HG03025 (cell line): Measurements from ENCODE around the gene MRPS22.
"Not testable (repeated sequence)": the region's sequence is repeated elsewhere in the genome, so short reads cannot be mapped to it uniquely, and the experiment has no call there.

Experiments
- ATAC-seq: cut with Tn5 transposase; IDR thresholded peaks from one replicate; pipeline ENCODE4 v1.9.1; 2021; ENCODE audit warnings: mild to moderate bottlenecking, moderate library complexity; ENCODE audit not compliant: unreplicated experiment, low FRiP score

The MRPS22 gene

DNA sequence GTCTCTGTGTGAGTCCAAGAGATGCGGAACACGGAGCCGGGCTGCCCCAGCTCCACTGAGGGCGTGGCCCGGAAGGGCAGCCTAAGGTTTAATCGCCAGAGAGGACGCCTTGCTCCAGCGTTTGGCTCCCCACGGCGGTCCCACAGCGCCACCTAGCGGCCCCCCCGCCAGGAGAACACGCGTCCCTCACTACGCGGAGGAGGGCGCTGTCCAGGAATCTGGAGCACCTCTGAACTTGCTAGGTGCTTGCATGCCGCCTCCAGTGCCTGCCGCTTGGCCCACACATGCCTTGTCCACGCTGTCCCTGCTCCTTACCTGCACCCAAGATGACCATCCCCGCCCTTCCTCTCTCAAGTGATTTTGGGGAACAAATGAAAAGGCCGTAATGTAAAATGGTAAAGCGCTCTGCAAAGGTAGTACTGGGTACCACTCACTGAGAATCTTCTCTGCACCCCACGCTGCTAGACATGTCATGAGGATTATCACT, 14.4 kb upstream of the MRPS22 start:
- peak; percentile 89 for ATAC-seq

DNA sequence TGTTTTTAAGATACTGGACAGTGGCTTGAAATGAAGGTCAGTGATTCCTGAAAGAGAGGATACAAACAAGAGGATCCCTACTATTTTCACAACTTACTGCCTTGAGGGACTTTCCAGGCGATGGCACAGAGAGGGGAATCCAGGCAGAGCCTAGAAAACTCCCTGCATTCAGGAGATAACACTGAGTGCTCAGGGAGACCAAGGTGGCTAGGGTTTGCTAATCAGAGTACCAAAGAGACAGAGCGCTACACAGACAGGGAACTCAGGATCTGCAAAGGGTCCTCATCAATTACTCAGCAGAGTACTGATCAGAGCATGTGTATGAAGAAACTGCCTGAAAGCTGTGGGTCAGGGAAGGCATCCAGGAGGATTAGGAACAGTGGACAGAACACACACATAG, 11.7 kb upstream of the MRPS22 start:
- ATAC-seq = no peak

DNA sequence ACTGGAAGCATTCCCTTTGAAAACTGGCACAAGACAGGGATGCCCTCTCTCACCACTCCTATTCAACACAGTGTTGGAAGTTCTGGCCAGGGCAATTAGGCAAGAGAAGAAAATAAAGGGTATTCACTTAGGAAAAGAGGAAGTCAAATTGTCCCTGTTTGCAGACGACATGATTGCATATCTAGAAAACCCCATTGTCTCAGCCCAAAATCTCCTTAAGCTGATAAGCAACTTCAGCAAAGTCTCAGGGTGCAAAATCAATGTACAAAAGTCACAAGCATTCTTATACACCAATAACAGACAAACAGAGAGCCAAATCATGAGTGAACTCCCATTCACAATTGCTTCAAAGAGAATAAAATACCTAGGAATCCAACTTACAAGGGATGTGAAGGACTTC, 9.1 kb upstream of the MRPS22 start:
- ATAC-seq = not testable (repeated sequence)

DNA sequence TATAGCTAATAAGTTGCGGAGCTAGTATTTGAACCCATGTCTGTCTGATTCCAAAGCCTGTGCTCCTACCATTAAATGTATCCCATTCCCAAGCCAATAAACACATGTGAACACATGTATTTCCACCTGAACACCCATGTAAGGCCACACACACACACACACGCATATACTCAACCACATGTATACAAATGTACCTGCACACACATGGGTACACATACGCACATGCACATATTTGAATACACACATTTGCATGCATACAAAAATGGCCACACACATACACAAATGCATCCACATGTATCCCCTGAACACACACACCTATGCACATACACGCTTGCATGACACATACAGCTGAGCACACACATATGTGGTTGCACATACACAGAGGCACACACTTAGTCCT, 5.4 kb upstream of the MRPS22 start:
- no peak for ATAC-seq

DNA sequence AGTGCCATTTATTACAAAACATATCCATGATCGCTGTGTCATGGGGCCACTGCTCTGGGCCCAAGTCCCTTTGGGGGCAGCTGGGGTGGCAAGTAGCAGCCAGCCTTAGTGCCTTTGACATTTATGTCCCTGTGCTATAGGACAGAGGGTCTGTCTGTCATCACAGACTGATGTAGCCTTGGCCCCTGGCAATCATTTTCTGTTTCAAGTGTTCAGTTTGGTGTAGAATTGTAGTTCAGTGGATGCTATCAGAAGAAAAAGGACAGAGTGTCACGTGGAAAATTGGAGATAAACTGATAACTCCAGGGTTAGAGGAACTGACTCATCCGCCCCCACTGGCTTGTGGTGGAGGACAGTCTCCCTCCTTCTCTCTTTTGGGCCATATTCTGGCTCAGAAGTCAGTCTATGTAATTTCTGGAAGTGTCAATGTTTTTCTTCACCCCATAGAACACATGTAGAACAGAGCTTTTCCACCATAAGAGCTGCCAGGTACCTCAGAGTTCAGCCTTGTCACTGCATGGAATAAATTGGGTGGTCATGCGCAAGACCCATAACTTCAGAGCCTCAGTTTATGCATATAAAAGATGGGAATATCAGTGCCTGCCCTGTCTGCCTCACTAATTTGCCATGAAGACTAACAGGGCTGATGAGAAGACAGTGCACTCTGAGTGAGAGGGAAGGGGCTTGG, 4.5 kb upstream of the MRPS22 start:
- no peak for ATAC-seq

DNA sequence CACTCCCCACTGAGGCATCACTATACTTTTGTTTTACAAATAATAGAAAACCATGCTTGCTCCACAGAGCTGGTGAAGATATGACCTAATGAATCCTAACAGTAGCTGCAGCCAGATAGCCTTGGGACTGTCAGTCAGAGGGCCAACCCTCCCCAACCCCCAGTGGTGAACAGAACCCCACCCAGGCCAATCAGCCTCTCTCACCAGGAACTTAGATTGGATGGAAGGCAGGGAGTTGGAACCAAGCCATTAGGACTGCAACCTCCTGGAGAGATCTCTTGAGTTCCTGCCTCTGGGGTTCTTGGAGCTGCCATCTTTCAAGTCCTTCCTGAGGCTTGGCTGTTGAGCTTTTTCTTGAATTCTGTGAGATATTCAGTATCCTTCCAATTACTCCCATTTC, 3.0 kb upstream of the MRPS22 start:
- ATAC-seq = no peak

DNA sequence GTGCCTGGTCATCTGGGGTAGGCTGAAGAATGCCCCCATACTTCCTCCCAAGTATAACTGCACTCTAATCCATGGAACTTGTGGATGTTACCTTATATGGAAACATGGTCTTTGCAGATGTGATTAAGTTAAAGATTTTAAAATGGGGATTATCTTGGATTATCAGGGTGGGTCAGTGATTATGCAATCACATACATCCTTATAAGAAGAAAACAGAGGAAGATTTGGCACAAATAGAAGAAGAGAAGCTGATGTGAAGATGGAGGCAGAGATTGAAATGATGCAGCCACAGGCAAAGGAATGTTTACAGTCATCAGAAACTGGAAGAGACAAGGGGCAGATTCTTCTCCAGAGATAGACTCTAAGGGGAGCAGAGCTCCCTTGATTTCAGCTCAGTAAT, 1.8 kb upstream of the MRPS22 start:
- no peak for ATAC-seq

DNA sequence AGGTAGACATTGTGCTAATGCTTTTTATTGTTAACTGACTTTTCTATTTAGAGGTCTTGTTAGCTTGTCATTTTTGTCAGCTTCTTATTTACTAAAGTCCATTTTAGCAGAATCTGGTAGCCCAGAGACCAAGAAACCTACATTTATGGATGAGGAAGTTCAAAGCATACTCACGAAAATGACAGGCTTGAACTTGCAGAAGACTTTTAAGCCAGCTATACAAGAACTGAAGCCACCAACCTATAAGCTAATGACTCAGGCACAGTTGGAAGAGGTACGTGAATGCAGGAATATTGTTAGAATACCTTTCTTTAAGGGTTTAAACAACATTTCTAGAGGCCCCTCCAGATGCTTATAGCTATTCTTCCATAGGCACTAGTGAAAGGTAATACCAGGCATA, 3.0 kb downstream of the MRPS22 start:
- no peak for ATAC-seq

DNA sequence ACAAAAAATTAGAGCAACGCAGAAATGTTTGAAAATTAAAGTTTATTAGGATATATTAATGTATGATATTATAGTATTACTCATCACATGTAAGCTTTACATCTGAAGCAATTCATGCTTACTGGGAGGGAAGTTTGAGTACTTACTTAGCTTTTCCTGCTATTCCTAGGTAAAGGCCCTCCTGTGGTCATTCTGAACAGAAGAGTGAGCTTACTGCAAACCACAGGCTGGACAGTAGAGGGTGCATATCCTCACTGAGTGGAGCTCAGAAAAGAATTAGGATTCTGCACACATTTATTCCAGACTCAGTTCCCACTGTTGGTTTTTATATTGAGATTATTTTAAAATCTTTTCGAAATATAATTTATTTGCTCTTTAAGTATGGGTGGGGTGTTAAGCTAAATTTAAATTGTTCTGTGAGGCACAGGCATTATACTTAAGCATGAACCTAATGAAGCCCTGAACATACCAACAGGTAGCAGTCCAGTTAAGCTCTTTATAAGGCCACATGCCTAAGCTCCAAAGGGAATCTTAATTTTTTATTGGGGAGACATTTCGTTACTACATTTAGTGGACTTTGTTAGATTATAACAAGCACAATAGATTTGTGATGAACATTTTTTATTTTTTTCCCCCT, 10.2 kb downstream of the MRPS22 start:
- no peak for ATAC-seq

DNA sequence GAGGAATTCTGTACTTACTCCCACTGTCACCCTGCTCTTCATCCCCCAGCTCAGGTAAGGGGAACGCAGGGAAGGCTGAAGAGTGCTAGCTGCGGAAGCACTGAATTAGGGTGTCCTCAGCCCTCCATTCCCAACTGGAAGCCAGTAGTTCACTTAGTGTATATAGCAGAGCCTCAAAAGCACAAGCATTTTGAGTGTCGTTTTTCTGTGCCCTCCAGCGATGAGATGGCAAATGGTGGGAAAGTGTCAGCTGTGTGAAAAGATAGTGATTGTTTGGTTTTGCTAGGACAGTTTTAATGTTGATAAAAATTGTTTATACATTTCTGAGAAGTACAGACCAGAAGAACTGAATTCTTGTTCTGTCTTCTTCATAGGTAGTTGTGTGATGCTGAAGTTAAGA, 10.8 kb downstream of the MRPS22 start:
- ATAC-seq = no peak

DNA sequence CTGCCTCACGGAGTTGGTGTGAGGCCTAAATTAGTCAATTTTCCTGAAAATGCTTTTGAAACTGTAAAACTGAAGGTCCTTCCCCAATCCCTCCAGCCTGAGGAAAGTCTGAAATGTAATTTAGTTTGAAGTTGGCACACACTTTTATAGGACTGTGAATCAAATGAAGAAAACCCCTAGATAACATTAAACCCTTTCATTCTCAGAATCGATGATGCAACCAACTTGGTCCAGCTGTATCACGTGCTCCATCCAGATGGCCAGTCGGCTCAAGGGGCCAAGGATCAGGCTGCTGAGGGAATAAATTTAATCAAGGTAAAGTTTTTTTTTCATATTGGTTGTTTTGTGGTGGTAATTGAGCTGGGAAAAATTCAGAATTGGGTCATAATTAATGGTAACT, 11.7 kb downstream of the MRPS22 start:
- ATAC-seq = no peak

DNA sequence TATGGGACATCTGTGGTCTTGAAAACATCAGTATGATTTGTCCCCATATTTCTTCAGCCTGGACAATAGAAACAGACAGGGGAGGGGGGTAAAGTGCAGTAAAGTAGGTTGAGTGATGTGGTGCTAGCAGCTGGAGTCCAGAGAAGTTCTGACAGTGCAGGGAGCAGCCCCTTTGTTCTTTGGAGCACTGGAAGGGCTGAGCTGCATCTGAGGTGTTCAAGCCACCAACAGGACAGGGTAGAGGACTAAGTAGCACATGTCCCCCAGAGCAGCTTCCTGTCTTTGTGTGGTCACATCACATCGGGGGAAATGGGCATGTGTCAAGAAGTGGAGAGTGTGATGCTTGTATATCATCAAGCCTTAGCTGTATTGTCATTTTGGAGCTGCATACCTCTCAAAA, 12.1 kb downstream of the MRPS22 start:
- ATAC-seq = no peak

DNA sequence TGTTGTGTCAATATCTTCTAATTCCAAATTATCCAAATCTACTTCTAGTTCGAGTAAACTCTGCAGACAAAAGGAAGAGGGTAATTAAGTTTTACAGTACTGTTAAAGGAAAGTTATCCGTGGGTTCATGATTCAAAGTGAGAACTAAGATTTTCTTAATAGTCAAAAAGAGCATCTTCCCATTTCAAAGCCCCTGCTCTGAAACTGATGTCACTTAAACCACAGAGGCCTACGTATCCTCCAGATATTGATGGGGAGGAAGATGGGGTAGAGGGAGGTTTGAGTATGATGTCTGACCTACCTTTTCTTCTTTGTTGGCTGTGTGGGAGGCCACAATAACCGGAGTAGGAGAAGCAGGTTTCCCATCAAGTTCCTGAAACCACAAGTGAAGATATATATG, 14.1 kb downstream of the MRPS22 start:
- peak; percentile 63 for ATAC-seq

DNA sequence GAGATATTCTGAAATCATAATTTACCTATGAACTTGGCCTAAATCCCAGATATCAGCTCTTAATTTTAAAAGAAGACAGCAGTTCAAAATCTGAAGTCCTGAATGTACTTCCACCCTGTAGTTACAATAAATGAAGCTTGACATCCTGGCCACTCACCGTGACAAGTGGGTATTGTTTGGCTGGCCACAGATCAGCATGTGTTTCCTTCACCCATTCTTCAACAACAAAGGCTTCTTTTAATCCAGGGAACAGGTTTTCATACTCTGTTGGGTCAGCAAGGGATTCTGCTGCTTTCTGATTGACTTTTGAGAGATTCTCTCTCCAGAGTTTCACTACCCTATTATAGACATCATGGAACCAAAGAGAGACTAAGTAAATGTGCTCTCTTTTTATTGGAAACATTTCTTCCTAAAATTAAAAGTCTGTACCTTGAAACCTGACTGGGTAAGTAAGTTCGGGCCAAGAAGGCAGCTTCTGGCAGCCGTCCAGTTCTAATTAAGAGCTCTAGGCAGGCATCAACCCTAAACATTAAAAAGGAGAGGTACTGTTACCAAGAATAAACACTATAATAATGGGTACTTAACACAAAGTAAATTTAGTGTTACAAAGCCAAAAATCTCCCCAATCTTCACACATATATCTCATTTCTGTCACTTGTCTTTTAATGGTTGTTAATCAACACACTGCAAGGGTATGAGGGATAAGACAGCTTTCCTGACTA, 15.2 kb downstream of the MRPS22 start:
- no peak for ATAC-seq

DNA sequence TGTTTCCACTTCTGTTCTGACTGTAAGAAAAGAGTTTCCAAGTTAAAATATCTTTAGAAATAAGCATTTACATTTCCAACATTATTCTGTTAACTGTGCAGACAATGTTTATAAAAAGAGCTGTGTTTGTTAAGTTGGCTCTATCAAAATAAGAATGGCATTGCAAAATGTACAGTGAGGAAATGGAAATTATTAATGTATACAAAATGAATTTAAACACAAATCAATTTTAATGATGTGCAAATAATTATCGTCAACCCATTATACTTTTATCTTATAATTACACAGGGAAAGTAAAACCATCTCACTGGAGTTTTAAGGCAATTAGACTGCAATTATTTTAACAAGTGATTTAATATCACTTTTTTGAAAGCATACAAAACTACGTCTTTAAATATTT, 17.5 kb downstream of the MRPS22 start:
- ATAC-seq = no peak

DNA sequence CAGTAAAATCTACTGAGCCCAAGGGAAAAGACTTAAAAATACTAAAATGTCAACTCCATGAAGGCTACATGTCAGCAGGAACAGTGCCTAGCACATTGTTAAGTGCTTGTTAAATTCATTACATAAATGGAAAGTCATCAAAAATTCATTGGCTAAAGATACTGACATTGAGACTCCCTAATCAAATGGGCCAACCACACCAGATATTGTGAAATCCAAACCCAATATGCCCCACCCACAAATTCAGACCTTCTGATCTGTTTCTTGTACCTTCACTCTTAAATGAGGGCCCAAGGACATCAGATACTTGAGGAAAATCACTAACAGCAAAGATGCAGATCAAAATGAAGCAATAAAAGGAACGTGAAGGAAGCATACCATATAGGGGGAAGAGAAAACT, 20.7 kb downstream of the MRPS22 start:
- ATAC-seq = no peak

DNA sequence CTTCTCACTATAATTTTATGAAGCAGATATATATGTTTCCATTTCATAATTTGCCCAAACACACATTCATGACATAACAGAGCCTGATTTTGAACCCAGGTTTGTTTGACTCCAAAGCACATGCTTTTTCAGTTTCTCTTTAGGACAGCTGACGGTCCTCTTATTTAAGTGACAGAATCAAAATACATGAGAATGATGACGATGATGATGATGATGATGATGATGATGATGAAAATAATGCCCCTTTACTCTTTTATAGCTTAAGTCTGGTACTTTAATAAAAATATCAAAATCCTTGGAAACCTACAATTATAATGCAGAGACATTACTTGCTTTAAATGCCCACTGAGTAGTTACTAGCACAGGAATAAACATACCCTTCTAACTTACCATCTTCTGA, 30.3 kb downstream of the MRPS22 start:
- no peak for ATAC-seq

DNA sequence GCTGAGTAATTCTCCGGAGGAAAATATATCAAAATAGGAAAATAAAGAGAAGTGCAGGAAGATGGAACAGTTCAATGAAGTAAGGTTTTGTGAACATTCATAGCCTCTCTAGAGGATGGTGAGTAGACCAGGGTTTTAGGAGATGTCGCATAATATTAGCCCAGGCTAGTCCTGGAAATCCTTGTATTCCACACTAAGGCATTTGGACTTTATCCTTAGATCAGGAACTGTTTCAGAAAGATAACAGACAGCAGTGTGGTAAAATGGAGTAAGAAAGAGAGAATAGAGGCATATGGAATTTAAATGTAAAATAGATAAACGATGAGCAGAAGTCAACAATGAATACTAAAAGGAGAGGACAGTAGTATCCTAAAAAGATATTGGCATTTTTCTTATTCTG, 33.6 kb downstream of the MRPS22 start:
- no peak for ATAC-seq

DNA sequence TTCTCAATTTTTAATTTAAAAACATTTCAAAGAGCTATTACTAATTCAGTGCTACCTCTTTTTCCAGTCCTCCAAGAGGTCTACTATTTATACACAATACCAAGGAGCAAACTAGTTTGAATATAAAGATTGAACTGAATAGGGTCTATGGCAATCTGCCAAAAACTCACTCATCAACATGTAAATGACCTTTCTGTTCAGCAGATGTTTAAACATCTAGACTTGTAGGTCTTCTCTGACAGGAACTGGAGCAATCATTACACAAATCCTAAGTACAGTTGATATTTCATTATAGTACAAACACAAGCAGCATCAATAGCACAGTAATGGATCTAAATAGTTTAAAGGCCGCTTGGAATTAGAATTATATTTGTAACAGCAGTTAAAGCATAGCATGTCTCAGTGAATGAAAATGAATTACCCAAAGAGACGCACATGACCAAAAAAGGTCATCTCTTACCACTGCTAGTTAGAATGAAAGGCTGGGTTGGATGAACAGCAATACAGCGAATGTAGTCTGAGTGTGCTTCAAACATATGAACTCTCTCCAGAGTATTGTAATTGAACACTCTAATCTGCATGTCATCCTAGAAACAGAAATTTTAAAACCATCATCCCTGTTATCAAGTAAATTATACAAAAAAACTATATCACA, 34.9 kb downstream of the MRPS22 start:
- no peak for ATAC-seq

DNA sequence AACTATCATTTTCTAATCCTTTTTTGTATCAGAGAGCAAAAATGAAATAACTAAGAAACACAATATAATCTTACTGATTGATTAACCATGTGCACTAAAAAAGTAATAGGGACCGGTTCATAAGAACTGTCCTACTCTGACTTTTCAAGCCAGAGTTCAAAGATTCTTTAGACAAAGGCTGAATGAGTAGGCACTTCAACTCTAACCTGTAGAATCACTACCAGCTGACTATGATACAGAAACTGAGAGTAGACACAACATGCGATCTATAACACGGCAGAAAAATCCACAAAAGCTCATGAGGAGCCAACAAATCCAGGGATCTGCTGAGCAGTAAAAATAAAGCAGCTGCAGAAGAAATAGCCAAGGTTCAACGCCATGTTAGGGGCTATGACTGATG, 36.8 kb downstream of the MRPS22 start:
- no peak for ATAC-seq

DNA sequence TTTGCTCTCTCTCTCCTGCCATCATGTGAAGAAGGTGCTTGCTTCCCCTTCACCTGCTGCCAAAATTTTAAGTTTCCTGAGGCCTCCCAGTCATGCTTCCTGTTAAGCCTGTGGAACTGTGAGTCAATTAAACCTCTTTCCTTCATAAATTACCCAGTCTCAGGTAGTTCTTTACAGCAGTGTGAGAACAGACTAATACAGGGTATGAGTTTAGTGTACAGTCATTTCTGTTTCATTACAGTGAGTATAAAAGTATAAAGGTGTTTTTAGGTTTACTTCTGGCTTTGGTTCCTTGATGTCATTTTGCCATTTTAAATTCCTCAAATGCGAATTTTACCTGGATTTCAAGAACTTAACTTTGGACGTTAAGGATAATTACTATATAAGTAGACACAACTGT, 38.5 kb downstream of the MRPS22 start:
- ATAC-seq = not testable (repeated sequence)
